GM12892 (cell line): ENCODE measurements around the gene AARSD1.

Experiments used
- POLR2A ChIP-seq: IDR thresholded peaks from 2 replicates; pipeline ENCODE4 v1.6.1; 2011; ENCODE audit warnings: low read depth, low read length, control low read depth
- POLR2AphosphoS5 ChIP-seq: IDR thresholded peaks from 2 replicates; pipeline ENCODE4 v1.6.1; 2011; ENCODE audit warnings: low read depth, low read length, control low read depth
- TAF1 ChIP-seq: IDR thresholded peaks from 2 replicates; pipeline ENCODE4 v1.6.1; 2011; ENCODE audit warnings: low read depth, mild to moderate bottlenecking, control low read depth, low read length, borderline replicate concordance

DNA sequence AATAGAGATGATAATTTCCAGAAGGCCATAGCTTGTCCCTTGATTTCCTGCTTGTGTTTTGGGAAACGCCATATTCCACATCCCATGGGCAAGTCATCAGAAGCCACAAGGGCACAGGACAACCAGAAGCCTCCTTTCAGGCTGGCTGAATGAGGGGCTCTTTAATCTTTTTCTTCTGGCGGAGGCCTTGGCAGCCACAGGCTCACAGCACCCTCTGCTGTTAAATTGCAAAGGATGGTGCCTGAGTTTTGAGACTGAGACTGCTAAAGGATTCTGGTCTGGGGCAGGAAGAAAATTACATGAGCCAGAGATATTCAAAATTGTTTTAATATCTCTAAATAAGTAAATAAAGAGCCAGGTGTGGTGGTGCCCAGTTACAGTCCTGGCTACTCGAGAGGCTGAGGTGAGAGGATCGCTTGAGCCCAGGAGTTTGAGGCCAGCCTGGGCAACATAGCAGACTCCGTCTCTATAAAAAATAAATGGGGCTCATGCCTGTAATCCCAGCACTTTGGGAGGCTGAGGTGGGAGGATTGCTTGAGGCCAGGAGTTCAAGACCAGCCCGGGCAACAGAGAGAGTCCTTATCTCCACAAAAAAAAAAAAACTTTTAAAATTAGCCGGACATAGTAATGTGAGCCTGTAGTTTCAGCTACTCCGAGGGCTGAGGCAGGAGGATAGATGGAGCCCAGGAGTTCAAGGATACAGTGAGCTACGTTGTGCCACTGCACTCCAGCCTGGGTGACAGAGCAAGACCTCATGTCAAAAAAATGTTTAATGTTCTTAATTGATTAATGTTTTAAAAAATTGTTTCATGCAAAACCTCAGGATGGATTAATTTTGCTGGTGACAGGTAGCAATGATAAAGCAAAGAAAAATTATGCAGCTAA lies 26.3 kb downstream of the AARSD1 start:
- TF ChIP-seq POLR2AphosphoS5 (no peak), POLR2A (no peak), TAF1 (no peak)
